K562 (cell line): ENCODE measurements around the gene ADTRP. TPM values are rescaled to one million over a fixed set of nuclear protein-coding genes. Genes with fewer than 3 reads are reported as not detected.
A peak's percentile ranks its signal among the peaks of the same experiment; 100 is the strongest.

Experiments used
- ARID1B ChIP-seq: fragments of 450-650 bp; IDR thresholded peaks from 2 replicates; pipeline ENCODE4 v1.6.1; 2016; ENCODE audit warnings: antibody characterized with exemption, mild to moderate bottlenecking, inconsistent platforms
- ARNT ChIP-seq, 2 experiments: fragments of 450-650 bp; IDR thresholded peaks; 2 replicates each; pipeline ENCODE4 v1.6.1; 2016; ENCODE audit warnings: mild to moderate bottlenecking in 1 of 2
- ATF7 ChIP-seq: fragments of 450-650 bp; IDR thresholded peaks from 2 replicates; pipeline ENCODE4 v1.7.1; 2014; ENCODE audit warnings: mild to moderate bottlenecking, moderate library complexity
- DPF2 ChIP-seq: fragments of 450-650 bp; IDR thresholded peaks from 2 replicates; pipeline ENCODE4 v1.6.1; 2016
- FOSL1 ChIP-seq: fragments of 200-800 bp; sonication (Bioruptor generic); conservative IDR thresholded peaks from 2 replicates; pipeline ENCODE4 v1.6.1; 2016; ENCODE audit warnings: missing genetic modification characterization, missing compliant biosample characterization
- GTF2A2 ChIP-seq: IDR thresholded peaks from 2 replicates; pipeline ENCODE4 v1.6.1; 2016; ENCODE audit warnings: mild to moderate bottlenecking, missing genetic modification characterization, missing compliant biosample characterization
- IFI16 ChIP-seq: fragments of 250-450 bp; sonication (Bioruptor Pico); IDR thresholded peaks from 2 replicates; pipeline ENCODE4 v2.1.2; 2022; ENCODE audit warnings: mild to moderate bottlenecking, inconsistent platforms
- POU5F1 ChIP-seq: fragments of 150-350 bp; IDR thresholded peaks from 2 replicates; pipeline ENCODE4 v1.6.1; 2014; ENCODE audit warnings: borderline replicate concordance, low read length, low read depth, mild to moderate bottlenecking; ENCODE audit not compliant: partially characterized antibody
- TAF9B ChIP-seq: fragments of 450-650 bp; IDR thresholded peaks from 2 replicates; pipeline ENCODE4 v1.6.1; 2018; ENCODE audit warnings: mild to moderate bottlenecking; ENCODE audit not compliant: partially characterized antibody
- ZFX ChIP-seq: sonication (generic); formaldehyde crosslinking; IDR thresholded peaks from 2 replicates; pipeline ENCODE4 v1.8.0; 2022; ENCODE audit warnings: mild to moderate bottlenecking, missing genetic modification reagents, moderate library complexity
- ZNF121 ChIP-seq: sonication (generic); formaldehyde crosslinking; conservative IDR thresholded peaks from 2 replicates; pipeline ENCODE4 v1.8.0; 2022; ENCODE audit warnings: missing genetic modification reagents
- polyA plus RNA-seq, 8 experiments: library from polyadenylated mRNA; depleted of rRNA in 4 of 8; stranded (reverse) in 5 of 8; unstranded in 3 of 8; fragments of >200 nt; fragmentation: Nextera tagmentation in 2 of 8; fragmentation: Illumina TruSeq in 1 of 8; extraction: Ambion mirVana in 2 of 8; extraction: Trizol in 1 of 8; gene quantifications; 2 replicates each; pipeline versions ENCODE4 v1.2.1 to v1.2.3, GENCODE V29; 2011 to 2014; ENCODE audit warnings: inconsistent platforms in 1 of 8, missing spikeins in 1 of 8
- total RNA-seq, 7 experiments: library from RNA; depleted of rRNA in 6 of 7; stranded (reverse); fragments of >200 nt in 6 of 7; fragmentation: Illumina TruSeq in 2 of 7; extraction: Trizol in 2 of 7; gene quantifications; 2 replicates each; pipeline versions ENCODE4 v1.2.1 to v1.2.3, GENCODE V29; 2011 to 2021; ENCODE audit warnings: low replicate concordance in 1 of 7
- TF ChIP-seq, protein P1 (sequence below), 2 experiments: fragments of 450-650 bp; IDR thresholded peaks; 2 replicates each; pipeline ENCODE4 v1.6.1; 2018; ENCODE audit warnings: mild to moderate bottlenecking in 2 of 2, low read depth in 1 of 2; ENCODE audit not compliant: partially characterized antibody in 2 of 2
- TF ChIP-seq, protein P2 (sequence below): fragments of 450-650 bp; IDR thresholded peaks from 2 replicates; pipeline ENCODE4 v1.6.1; 2016; ENCODE audit warnings: mild to moderate bottlenecking, moderate library complexity

ADTRP gene
- total and polyA plus RNA-seq, 9 of the 15 experiments (the other 6 are each of a cell fraction or from before 2014, with no cell fraction given): 7.4 to 24.0 (median 13.6) TPM

GRCh38 chr6:11778648-11779328 is at the start of gene ADTRP (continued):
- TF ChIP-seq FOSL1 (tag) (peak; percentile 56), TAF9B (peak; percentile 22), ATF7 (peak; percentile 61), POU5F1 (no peak), DPF2 (peak; percentile 75), ZFX (peak; percentile 64), ZNF121 (CRISPR knock-in tag) (no peak), ARNT (IDR thresholded peaks at IDR 0.05) (peak in 1 of 2 experiments; percentile 34; a peak in 1 of 4 replicates), IFI16 (CRISPR knock-in tag) (no peak), ARID1B (peak; percentile 72), GTF2A2 (tag) (no peak)
- TF ChIP-seq, protein P1, sequence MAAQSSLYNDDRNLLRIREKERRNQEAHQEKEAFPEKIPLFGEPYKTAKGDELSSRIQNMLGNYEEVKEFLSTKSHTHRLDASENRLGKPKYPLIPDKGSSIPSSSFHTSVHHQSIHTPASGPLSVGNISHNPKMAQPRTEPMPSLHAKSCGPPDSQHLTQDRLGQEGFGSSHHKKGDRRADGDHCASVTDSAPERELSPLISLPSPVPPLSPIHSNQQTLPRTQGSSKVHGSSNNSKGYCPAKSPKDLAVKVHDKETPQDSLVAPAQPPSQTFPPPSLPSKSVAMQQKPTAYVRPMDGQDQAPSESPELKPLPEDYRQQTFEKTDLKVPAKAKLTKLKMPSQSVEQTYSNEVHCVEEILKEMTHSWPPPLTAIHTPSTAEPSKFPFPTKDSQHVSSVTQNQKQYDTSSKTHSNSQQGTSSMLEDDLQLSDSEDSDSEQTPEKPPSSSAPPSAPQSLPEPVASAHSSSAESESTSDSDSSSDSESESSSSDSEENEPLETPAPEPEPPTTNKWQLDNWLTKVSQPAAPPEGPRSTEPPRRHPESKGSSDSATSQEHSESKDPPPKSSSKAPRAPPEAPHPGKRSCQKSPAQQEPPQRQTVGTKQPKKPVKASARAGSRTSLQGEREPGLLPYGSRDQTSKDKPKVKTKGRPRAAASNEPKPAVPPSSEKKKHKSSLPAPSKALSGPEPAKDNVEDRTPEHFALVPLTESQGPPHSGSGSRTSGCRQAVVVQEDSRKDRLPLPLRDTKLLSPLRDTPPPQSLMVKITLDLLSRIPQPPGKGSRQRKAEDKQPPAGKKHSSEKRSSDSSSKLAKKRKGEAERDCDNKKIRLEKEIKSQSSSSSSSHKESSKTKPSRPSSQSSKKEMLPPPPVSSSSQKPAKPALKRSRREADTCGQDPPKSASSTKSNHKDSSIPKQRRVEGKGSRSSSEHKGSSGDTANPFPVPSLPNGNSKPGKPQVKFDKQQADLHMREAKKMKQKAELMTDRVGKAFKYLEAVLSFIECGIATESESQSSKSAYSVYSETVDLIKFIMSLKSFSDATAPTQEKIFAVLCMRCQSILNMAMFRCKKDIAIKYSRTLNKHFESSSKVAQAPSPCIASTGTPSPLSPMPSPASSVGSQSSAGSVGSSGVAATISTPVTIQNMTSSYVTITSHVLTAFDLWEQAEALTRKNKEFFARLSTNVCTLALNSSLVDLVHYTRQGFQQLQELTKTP (IDR thresholded peaks at IDR 0.05; ENCODE audit: low read depth in 1 of 2, partially characterized antibody in 2 of 2): peak in 1 of 2 experiments; percentile 67
- TF ChIP-seq, protein P2, sequence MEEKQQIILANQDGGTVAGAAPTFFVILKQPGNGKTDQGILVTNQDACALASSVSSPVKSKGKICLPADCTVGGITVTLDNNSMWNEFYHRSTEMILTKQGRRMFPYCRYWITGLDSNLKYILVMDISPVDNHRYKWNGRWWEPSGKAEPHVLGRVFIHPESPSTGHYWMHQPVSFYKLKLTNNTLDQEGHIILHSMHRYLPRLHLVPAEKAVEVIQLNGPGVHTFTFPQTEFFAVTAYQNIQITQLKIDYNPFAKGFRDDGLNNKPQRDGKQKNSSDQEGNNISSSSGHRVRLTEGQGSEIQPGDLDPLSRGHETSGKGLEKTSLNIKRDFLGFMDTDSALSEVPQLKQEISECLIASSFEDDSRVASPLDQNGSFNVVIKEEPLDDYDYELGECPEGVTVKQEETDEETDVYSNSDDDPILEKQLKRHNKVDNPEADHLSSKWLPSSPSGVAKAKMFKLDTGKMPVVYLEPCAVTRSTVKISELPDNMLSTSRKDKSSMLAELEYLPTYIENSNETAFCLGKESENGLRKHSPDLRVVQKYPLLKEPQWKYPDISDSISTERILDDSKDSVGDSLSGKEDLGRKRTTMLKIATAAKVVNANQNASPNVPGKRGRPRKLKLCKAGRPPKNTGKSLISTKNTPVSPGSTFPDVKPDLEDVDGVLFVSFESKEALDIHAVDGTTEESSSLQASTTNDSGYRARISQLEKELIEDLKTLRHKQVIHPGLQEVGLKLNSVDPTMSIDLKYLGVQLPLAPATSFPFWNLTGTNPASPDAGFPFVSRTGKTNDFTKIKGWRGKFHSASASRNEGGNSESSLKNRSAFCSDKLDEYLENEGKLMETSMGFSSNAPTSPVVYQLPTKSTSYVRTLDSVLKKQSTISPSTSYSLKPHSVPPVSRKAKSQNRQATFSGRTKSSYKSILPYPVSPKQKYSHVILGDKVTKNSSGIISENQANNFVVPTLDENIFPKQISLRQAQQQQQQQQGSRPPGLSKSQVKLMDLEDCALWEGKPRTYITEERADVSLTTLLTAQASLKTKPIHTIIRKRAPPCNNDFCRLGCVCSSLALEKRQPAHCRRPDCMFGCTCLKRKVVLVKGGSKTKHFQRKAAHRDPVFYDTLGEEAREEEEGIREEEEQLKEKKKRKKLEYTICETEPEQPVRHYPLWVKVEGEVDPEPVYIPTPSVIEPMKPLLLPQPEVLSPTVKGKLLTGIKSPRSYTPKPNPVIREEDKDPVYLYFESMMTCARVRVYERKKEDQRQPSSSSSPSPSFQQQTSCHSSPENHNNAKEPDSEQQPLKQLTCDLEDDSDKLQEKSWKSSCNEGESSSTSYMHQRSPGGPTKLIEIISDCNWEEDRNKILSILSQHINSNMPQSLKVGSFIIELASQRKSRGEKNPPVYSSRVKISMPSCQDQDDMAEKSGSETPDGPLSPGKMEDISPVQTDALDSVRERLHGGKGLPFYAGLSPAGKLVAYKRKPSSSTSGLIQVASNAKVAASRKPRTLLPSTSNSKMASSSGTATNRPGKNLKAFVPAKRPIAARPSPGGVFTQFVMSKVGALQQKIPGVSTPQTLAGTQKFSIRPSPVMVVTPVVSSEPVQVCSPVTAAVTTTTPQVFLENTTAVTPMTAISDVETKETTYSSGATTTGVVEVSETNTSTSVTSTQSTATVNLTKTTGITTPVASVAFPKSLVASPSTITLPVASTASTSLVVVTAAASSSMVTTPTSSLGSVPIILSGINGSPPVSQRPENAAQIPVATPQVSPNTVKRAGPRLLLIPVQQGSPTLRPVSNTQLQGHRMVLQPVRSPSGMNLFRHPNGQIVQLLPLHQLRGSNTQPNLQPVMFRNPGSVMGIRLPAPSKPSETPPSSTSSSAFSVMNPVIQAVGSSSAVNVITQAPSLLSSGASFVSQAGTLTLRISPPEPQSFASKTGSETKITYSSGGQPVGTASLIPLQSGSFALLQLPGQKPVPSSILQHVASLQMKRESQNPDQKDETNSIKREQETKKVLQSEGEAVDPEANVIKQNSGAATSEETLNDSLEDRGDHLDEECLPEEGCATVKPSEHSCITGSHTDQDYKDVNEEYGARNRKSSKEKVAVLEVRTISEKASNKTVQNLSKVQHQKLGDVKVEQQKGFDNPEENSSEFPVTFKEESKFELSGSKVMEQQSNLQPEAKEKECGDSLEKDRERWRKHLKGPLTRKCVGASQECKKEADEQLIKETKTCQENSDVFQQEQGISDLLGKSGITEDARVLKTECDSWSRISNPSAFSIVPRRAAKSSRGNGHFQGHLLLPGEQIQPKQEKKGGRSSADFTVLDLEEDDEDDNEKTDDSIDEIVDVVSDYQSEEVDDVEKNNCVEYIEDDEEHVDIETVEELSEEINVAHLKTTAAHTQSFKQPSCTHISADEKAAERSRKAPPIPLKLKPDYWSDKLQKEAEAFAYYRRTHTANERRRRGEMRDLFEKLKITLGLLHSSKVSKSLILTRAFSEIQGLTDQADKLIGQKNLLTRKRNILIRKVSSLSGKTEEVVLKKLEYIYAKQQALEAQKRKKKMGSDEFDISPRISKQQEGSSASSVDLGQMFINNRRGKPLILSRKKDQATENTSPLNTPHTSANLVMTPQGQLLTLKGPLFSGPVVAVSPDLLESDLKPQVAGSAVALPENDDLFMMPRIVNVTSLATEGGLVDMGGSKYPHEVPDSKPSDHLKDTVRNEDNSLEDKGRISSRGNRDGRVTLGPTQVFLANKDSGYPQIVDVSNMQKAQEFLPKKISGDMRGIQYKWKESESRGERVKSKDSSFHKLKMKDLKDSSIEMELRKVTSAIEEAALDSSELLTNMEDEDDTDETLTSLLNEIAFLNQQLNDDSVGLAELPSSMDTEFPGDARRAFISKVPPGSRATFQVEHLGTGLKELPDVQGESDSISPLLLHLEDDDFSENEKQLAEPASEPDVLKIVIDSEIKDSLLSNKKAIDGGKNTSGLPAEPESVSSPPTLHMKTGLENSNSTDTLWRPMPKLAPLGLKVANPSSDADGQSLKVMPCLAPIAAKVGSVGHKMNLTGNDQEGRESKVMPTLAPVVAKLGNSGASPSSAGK: peak; percentile 51
